GM19043 (cell line): Measurements from ENCODE around the gene CSN1S1.

Source experiments
- ATAC-seq: cut with Tn5 transposase; IDR thresholded peaks from one replicate; pipeline ENCODE4 v1.9.1; 2021; ENCODE audit warnings: low read depth; ENCODE audit not compliant: unreplicated experiment

CSN1S1 gene

GRCh38 chr4:69986663-69987062, 55.8 kb downstream of the CSN1S1 start:
- ATAC-seq: no peak

GRCh38 chr4:69991016-69991415, 60.1 kb downstream of the CSN1S1 start:
- no peak for ATAC-seq

- no peak for ATAC-seq
These were observed 63.9 kb downstream of the CSN1S1 start for GRCh38 chr4:69994782-69995181.

- no peak for ATAC-seq
These were observed 64.7 kb downstream of the CSN1S1 start, which contains the start of gene STATH for GRCh38 chr4:69995526-69996016. TSS of gene STATH (plus strand) at chr4:69995966. CDS start at chr4:69998438, 2,472 bp downstream.
